ENCODE measurements around the gene SEH1L. TPM values are rescaled to one million over a fixed set of nuclear protein-coding genes. Genes with fewer than 3 reads are reported as not detected.
"Not testable (repeated sequence)": the region's sequence is repeated elsewhere in the genome, so short reads cannot be mapped to it uniquely, and the experiment has no call there.

SEH1L gene
- polyA plus RNA-seq (2011; rRNA removed): 63.1 and 70.6 TPM in 2 replicates
- polyA plus RNA-seq (2012; cell fraction: cytosol; rRNA removed): 21.8 and 22.9 TPM in 2 replicates
- polyA plus RNA-seq (2012; cell fraction: nucleus; rRNA removed): 10.6 and 13.6 TPM in 2 replicates
- 31.6 to 36.2 TPM (median 32.7 TPM) in 3 replicates for polyA plus RNA-seq (2017; fragmentation: RNase III; extraction: RNeasy Plus Mini Kit Qiagen cat#74134 plus additional on column Dnase treatment)
- polyA minus RNA-seq (2011; rRNA and poly(A)+ RNA removed): 60.3 and 66.9 TPM in 2 replicates

DNA sequence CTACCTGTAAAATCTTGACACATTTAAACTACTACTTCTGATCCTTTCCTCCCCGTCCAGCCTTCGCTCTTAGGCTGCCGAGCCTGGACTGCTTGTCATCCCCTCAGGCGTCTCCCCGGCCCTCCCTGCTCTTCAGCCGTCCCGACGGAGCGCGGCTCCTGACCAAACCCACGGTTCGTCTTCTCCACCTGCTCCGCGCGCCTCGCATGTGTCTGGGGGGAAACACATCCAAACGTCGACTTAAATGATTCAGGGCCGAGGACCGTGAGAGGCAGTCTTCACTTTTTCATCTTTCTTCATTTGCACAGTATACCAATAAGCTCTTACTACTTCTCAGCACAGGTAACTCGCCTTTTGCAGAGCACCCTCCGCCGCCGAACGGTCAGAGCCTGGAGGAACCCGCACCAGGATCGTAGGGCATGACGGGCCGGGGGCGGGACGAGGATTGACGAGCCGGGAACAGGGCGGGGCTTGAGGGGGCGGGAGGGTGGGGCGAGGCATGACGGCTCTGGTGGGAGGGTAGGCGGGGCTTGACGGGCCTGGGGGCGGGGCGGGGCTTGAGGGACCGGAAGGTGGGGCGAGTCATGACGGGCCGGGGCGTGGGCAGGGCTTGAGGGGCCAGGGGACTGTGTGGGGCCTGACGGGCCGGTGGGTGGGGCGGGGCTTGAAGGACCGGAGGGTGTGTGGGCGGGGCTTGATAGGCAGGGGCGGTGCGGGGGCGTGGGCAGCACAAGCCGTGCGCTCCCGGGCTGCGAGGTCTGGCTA is at the start of gene SEH1L:
Gene SEH1L, plus strand, starts transcription at position 727 of the 765 bp plus-strand sequence. CDS start 111 bp downstream, outside the sequence.
- Histone ChIP-seq H3K4me1 (peaks cover 7% of the 10 kb centered on the region), H3K9me3 (no peaks in the 10 kb centered on the region), H3K4me2 (peak within 1 kb of the TSS; percentile 75), H3K4me3 (peak within 1 kb of the TSS; percentile 85), H3K27ac (peak within 1 kb of the TSS; percentile 90 to 92)
- ChIA-PET CTCF (interaction anchor here (6.3 kb wide), 1 partner anchor 13 kb away, joined by 36 read pairs; no protein-coding TSS in a partner anchor), POLR2A (interaction anchor here (0.6 to 1.4 kb wide), 5 partner anchors 13 to 570 kb away, joined by 3 to 6 read pairs (median 4); partner anchors contain the start of genes AFG3L2 and PTPN2)
- TF ChIP-seq PHF8 (IDR thresholded peaks at IDR 0.05; ENCODE audit: borderline replicate concordance, low read depth) (peak; percentile 42; the same call in 1 of the 2 replicates), HMGXB4 (CRISPR knock-in tag; IDR thresholded peaks at IDR 0.05; ENCODE audit: borderline replicate concordance) (no peak), POLR2A (IDR thresholded peaks at IDR 0.05; ENCODE audit: low read length) (peak; percentile 54), HOXB5 (CRISPR knock-in tag; IDR thresholded peaks at IDR 0.05) (no peak), HOXA7 (CRISPR knock-in tag; IDR thresholded peaks at IDR 0.05) (no peak)
- TF ChIP-seq, protein P1, sequence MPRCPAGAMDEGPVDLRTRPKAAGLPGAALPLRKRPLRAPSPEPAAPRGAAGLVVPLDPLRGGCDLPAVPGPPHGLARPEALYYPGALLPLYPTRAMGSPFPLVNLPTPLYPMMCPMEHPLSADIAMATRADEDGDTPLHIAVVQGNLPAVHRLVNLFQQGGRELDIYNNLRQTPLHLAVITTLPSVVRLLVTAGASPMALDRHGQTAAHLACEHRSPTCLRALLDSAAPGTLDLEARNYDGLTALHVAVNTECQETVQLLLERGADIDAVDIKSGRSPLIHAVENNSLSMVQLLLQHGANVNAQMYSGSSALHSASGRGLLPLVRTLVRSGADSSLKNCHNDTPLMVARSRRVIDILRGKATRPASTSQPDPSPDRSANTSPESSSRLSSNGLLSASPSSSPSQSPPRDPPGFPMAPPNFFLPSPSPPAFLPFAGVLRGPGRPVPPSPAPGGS (IDR thresholded peaks at IDR 0.05): peak; percentile 25; the same call in 1 of the 3 replicates
- ATAC-seq (peak; percentile 88 to 94), FAIRE-seq (no peak), DNase-seq (ENCODE audit: low read depth in 1 of 2, low spot score in 1 of 2) (peak; percentile 61 to 98)
- under 1% methylated on average over 20 of the region's 58 CpGs for WGBS (ENCODE audit: missing lambda C conversion rate)

GRCh38 chr18:12901208-12901607 is 46.6 kb upstream of the SEH1L start:
- H3K27ac ChIP-seq; FAIRE-seq; ATAC-seq; H3K9me3 ChIP-seq; POLR2A ChIA-PET; H3K4me1 ChIP-seq; DNase-seq (ENCODE audit: low read depth in 1 of 2, low spot score in 1 of 2); H3K4me3 ChIP-seq; H3K4me2 ChIP-seq: not testable (repeated sequence)
- 94% methylated on average over 9 of the region's 12 CpGs for WGBS (ENCODE audit: missing lambda C conversion rate)
- CTCF ChIA-PET: interaction anchor here (1.9 kb wide), 1 partner anchor 33 kb away, joined by 6 read pairs; no protein-coding TSS in a partner anchor

DNA sequence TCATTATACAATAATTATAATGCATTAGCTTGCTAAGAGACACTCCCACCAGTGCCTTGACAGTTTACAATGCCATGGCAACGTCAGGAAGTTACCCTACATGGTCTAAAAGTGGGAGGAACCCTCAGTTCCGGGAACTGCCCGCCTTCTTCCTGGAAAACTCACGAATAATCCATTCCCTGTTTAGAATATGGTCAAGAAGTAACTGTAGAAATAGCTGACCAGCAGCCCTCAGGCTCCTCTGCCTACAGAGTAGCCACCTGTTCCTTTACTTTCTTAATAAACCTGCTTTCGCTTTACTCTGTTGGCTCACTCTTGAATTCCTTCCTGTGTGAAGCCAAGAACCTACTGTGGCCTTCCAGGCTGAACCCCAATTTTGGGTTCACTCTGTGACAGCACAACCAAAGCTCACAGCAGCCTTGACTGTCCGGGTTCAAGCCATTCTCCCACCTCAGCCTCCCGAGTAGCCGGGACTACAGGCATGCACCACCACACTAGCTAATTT is 43.7 kb upstream of the SEH1L start:
- no peak overlapping the region for H3K4me2 ChIP-seq
- TF ChIP-seq, protein P1 (IDR thresholded peaks at IDR 0.05): no peak
- FAIRE-seq: no peak
- POLR2A ChIA-PET: interaction anchor here (0.5 kb wide), 1 partner anchor 21 kb away, joined by 4 read pairs; no protein-coding TSS in a partner anchor
- CTCF ChIA-PET: interaction anchor here (1.2 to 3.4 kb wide), 3 partner anchors 10 to 160 kb away, joined by 3 to 10 read pairs (median 4); no protein-coding TSS in a partner anchor
- WGBS (ENCODE audit: missing lambda C conversion rate): 66% methylated on average over 8 of the region's 8 CpGs
- no peak for DNase-seq (ENCODE audit: low read depth in 1 of 2, low spot score in 1 of 2)
- H3K9me3 ChIP-seq: no peaks in the 10 kb centered on the region
- H3K27ac ChIP-seq: no peak overlapping the region
- ATAC-seq: no peak
- no peak overlapping the region for H3K4me3 ChIP-seq
- no peaks in the 10 kb centered on the region for H3K4me1 ChIP-seq

GRCh38 chr18:12906119-12906518 is 41.7 kb upstream of the SEH1L start:
- POLR2A ChIA-PET: no interaction called here
- Histone ChIP-seq H3K9me3 (no peaks in the 10 kb centered on the region), H3K4me2 (no peak overlapping the region), H3K4me3 (no peak overlapping the region), H3K27ac (no peak overlapping the region), H3K4me1 (no peaks in the 10 kb centered on the region)
- CTCF ChIA-PET: interaction anchor here (3.4 kb wide), 1 partner anchor 28 kb away, joined by 10 read pairs; no protein-coding TSS in a partner anchor
- WGBS (ENCODE audit: missing lambda C conversion rate): 58% methylated on average over 4 of the region's 4 CpGs
- TF ChIP-seq EP300 (IDR thresholded peaks at IDR 0.05): no peak
- no peak for TF ChIP-seq KDM1A (IDR thresholded peaks at IDR 0.05; ENCODE audit: low read depth)
- no peak for TF ChIP-seq POLR2A (IDR thresholded peaks at IDR 0.05; ENCODE audit: low read length)
- no peak for TF ChIP-seq ZSCAN20 (CRISPR knock-in tag; IDR thresholded peaks at IDR 0.05)
- no peak for TF ChIP-seq NPAS2 (CRISPR knock-in tag; IDR thresholded peaks at IDR 0.05; ENCODE audit: borderline replicate concordance)
- no peak for TF ChIP-seq PHF8 (IDR thresholded peaks at IDR 0.05; ENCODE audit: borderline replicate concordance, low read depth)
- TF ChIP-seq HOXB5 (CRISPR knock-in tag; IDR thresholded peaks at IDR 0.05): no peak
- no peak for TF ChIP-seq ATOH8 (CRISPR knock-in tag; IDR thresholded peaks at IDR 0.05; ENCODE audit: low read depth)
- TF ChIP-seq ZC3H11A (IDR thresholded peaks at IDR 0.05): no peak
- TF ChIP-seq, protein P1 (IDR thresholded peaks at IDR 0.05): no peak
- no peak for TF ChIP-seq JUN (IDR thresholded peaks at IDR 0.05)
- FAIRE-seq (no peak), DNase-seq (ENCODE audit: low read depth in 1 of 2, low spot score in 1 of 2) (no peak), ATAC-seq (no peak)
